ENCODE data around the gene GGACT. TPM values are rescaled to one million over a fixed set of nuclear protein-coding genes. Genes with fewer than 3 reads are reported as not detected.

Gene GGACT
- total and polyA plus RNA-seq, 2 experiments from 2014 or later: 0.24 to 1.0 TPM

- DNase-seq (ENCODE audit: low spot score): no peak
- no peaks in the 10 kb centered on the region for H3K9me2 ChIP-seq (ENCODE audit: insufficient read depth)
Measured at GRCh38 chr13:100517135-100517534, 71.5 kb downstream of the GGACT start.

More at GRCh38 chr13:100517135-100517534, 71.5 kb downstream of the GGACT start:
- Mint-ChIP-seq H3K27me3 (ENCODE audit: insufficient read depth, low read depth, poor library complexity) (no peaks in the 10 kb centered on the region), H3K27ac (peak overlapping the region; percentile 49; the same call in 1 of the 2 replicates), H3K4me3 (no peak overlapping the region), H3K36me3 (ENCODE audit: low read depth) (no peaks in the 10 kb centered on the region; the same call in 2 of the 3 replicates), H3K4me1 (peaks cover 70% of the 10 kb centered on the region), H3K9me3 (no peaks in the 10 kb centered on the region)
- peak overlapping the region; percentile 27; the same call in 1 of the 2 replicates for H3K27ac ChIP-seq (ENCODE audit: low read depth)
- H3K4me3 ChIP-seq: no peak overlapping the region
- H3K36me3 ChIP-seq (ENCODE audit: insufficient read depth): no peaks in the 10 kb centered on the region
- no peaks in the 10 kb centered on the region for H3K79me2 ChIP-seq (replicated peaks; ENCODE audit: insufficient read depth)
- ATAC-seq: no peak; the same call in 2 of the 3 replicates
- TF ChIP-seq REST (IDR thresholded peaks at IDR 0.05; ENCODE audit: unreplicated experiment) (no peak), EZH2phosphoT487 (IDR thresholded peaks at IDR 0.05; ENCODE audit: unreplicated experiment) (no peak), EZH2 (IDR thresholded peaks at IDR 0.05; ENCODE audit: low read depth, unreplicated experiment) (no peak), POLR2AphosphoS5 (IDR thresholded peaks at IDR 0.05; ENCODE audit: low read depth) (no peak), ZNF114 (CRISPR knock-in tag; IDR thresholded peaks at IDR 0.05) (no peak), ZNF462 (CRISPR knock-in tag; IDR thresholded peaks at IDR 0.05) (no peak), ZNF331 (CRISPR knock-in tag; IDR thresholded peaks at IDR 0.05; ENCODE audit: low read depth) (no peak)
- H3K4me1 ChIP-seq (ENCODE audit: insufficient read depth): peaks cover 50% of the 10 kb centered on the region
- peaks cover 2% of the 10 kb centered on the region; the same call in 1 of the 2 replicates for H3F3A ChIP-seq (replicated peaks; ENCODE audit: low read depth)
- no peak overlapping the region for H3K4me2 ChIP-seq
- no peak overlapping the region for H2AFZ ChIP-seq
- no peaks in the 10 kb centered on the region for H3K27me3 ChIP-seq (ENCODE audit: insufficient read depth)
- no peaks in the 10 kb centered on the region for H4K20me1 ChIP-seq (replicated peaks; ENCODE audit: insufficient read depth)

All from GM23338 (cell line).